HG03039 (cell line): ENCODE measurements around the gene COL9A3.

Experiments
- ATAC-seq: cut with Tn5 transposase; IDR thresholded peaks from one replicate; pipeline ENCODE4 v1.9.1; 2021; ENCODE audit warnings: mild to moderate bottlenecking, moderate library complexity; ENCODE audit not compliant: unreplicated experiment

Gene COL9A3

DNA sequence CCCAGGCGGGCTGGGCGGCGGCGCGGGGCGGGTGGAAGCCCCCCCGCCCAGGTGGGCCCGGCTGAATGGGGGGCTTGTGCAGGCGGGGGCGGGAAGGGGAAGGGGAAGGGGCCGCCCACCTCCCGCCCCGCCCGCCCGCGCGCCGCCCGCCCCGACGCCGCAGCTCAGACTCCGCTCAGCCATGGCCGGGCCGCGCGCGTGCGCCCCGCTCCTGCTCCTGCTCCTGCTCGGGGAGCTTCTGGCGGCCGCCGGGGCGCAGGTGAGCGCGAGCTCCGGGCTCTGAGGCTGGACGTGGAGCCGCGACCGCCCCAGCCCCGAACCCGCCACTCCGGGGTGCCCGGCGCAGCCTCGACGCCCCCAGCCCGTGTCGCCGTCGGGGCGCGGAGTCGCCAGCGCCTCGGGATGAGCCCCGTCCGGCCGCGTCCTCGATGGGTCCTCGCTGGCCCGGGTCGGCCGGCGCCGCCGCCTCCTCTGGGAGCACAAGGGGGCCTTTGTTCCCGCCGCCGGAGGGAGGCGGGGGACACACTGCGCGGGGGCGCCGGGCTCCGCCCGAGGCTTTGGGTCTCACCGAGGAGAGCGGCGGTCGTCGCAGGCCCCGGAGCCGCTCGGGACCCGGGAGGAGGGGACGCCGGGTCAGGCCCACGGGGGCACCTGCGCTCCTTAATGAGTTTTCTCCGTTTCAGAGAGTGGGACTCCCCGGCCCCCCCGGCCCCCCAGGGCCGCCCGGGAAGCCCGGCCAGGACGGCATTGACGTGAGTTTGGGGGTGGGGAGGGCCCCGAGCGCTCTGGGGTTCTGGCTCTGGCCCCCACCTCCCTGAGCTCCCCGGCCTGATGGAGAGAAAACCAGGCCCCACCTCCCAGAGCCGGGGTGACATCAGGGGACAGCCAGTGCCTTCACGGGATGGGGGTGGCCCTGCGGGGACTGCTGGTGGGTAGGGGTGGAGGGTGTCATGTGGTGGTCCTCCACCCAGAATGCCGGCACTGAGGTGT lies at the start of gene COL9A3:
COL9A3 (plus strand) TSS at position 167 of the 990 bp plus-strand sequence; CDS start at position 182, 15 bp downstream.
- no peak for ATAC-seq

DNA sequence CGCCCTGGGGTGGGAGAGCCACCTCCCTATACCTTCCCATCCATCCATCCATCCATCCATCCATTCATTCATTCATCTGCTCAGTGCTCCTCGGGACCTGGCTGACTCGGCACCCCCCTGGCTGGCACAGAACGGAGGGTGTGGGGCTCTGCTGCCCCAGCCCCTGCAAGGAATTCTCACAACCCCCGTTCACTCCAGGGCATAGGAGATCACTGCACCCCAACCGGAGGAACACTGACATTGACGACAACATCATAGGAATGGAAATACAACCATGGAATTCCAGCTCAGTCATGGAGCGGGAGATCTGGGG lies 48.7 kb upstream of the COL9A3 start:
- ATAC-seq, result no peak

DNA sequence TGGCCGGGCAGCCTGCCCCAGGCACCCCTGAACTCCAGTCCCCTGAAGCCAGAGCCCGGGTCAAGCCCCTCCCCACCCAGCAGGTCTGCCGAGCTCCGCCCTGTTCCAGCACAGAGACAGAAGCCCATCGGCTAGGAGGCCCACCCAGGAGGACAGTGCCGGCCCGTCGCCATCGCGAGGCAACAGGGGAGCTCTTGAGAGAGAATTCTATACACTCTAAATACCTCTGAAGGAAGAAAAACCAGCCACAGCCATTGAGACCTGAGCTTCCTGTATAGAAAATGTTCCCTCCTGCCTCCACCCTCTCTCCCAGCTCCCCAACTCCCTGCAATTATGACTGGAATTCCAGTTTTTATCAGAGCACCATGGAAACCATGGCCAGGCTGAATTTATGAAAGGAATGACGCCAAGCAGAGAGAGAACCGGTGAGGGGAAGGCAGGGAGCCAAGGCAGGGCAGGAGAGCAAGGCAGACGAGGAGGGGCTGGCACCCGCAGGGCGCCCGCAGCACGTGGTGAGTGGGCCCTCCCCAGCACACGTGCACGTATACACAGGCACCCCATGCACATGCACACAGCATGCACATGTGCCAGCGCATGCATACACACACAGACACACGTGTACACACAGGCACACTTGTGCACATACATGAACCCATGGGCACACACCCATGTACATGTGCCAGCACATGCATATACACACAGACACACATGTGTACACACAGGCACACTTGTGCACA lies 48.1 kb upstream of the COL9A3 start:
- no peak for ATAC-seq

GRCh38 chr20:62769346-62770071 lies 47.3 kb upstream of the COL9A3 start:
- no peak for ATAC-seq

GRCh38 chr20:62770111-62770910 lies 46.5 kb upstream of the COL9A3 start:
- ATAC-seq, result no peak

DNA sequence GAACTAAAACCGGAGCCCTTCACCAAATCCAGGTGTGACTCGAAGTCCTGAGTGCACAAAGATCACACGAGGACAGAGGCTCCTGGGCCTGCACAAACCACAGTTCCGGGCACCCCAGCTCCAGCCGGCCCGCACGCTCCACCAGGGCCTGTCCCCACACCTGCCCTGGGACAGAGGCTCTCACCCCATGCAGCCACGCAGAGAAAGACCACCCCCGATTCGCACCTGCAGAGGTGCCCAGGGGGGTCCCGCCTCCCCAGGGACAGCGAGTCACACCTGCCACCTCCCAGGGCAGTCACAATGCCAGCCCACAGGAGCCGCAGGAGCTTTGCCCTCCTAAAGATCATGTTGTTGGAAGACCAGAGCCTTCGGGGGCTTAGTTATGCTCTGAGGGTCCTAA lies 45.9 kb upstream of the COL9A3 start:
- ATAC-seq, result no peak

GRCh38 chr20:62771396-62772102 lies 45.3 kb upstream of the COL9A3 start:
- ATAC-seq, result no peak

GRCh38 chr20:62772103-62772611 lies 44.7 kb upstream of the COL9A3 start:
- ATAC-seq, result no peak

GRCh38 chr20:62772619-62772989 lies 44.2 kb upstream of the COL9A3 start:
- no peak for ATAC-seq

GRCh38 chr20:62772990-62773844 lies 43.6 kb upstream of the COL9A3 start:
- no peak for ATAC-seq

- ATAC-seq, result no peak
These were observed 42.8 kb upstream of the COL9A3 start for GRCh38 chr20:62773845-62774714.

DNA sequence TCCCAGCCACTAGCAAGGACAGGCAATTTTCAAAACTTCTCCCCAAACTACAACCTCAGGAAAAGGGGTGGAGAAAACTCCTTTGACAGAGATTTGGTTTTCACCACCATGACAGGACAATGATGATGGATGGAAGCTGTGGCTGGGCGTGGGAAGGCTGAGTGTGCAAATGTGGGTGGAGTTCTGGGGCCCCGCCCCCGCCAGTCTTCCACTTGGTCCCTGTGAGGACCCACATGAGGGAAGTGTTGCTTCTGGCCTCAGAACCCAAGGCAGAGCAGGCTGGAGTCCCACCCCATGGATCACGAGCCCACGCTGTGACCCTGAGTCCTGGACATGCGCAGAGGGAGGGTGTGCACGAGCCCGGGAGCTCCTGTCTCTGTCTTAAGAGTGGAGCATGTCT lies 42.1 kb upstream of the COL9A3 start:
- no peak for ATAC-seq

- no peak for ATAC-seq
These were observed 41.6 kb upstream of the COL9A3 start for GRCh38 chr20:62775206-62775605.

DNA sequence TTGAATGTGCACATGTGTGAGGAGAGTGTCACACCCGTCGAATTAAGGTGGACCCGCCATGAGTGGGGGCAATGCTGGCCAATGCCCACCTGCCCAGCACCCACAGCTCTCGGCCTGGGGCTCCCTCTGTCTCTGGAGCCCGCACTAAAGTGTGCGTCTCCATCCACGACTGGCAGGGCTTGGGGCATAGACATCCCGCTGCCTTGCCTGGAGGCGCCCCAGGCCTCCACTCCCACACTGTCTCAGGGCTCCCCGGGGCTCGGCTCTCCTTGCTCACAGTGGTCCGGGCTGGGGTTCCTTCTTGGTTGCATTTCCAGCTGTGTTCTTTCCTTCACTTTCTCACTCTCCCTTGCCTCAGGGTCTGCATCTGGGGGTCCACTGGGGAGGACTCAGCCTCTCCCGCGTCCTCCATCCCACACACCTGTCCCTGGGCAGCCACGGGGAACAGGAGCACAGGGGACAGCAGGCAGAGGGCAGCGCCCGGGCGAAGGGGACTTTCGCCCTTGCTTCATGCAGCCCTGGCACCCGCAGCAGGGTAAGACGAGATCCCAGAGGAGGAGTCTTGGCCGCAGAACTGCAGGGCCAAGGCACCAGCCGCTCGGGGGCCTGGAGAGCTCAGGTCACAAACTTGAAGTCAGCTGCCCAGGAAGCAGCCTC lies 40.7 kb upstream of the COL9A3 start:
- ATAC-seq, result no peak

DNA sequence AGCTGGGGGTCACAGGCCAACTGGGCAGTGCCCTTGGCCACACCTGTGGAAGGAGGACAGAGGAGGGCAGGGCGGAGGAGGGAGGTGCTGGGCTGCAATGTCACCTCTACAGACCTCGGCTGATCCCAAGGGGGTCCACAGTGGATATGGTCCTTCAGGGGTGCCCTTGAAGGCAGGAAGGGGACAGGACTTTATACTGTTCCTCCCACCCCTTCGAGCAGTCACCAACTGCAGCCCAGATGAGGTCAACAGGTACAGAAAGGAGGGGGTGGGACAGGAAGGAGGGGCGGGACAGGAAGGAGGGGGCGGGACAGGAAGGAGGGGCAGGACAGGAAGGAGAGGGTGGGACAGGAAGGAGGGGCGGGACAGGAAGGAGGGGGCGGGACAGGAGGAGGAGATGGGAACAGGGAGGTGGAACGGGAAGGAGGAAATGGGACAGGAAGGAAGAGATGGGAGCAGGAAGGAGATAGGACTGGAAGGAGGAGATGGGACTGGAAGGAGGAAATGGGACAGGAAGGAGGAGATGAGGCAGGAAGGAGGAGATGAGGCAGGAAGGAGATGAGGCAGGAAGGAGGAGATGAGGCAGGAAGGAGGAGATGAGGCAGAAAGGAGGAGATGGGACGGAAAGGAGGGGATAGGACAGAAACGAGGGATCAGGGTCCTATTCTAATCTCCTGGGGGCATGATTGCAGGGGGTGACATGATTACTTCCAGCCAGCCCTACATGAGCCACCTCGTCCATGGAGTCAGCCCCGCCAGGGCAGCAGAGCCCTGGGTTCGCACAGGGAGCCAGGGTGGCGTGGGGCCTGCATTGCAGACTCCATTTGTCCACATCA lies 39.9 kb upstream of the COL9A3 start:
- no peak for ATAC-seq

- no peak for ATAC-seq
These were observed 39.4 kb upstream of the COL9A3 start for GRCh38 chr20:62777528-62777830.

DNA sequence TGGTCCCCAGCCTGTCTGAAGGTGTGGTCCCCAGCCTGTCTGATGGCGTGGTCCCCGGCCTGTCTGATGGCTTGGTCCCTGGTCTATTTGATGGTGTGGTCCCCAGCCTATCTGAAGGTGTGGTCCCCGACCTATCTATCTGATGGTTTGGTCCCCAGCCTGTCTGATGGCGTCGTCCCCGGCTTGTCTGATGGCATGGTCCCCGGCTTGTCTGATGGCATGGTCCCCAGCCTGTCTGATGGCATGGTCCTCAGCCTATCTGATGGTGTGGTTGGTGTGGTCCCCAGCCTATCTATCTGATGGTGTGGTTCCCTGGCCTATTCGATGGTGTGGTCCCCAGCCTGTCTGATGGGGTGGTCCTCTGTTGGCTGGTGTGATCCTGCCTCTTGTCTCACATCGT lies 38.8 kb upstream of the COL9A3 start:
- no peak for ATAC-seq
